GF-D8 (cell line): Measurements from ENCODE around the gene KCNF1.
"Not testable (repeated sequence)": the region's sequence is repeated elsewhere in the genome, so short reads cannot be mapped to it uniquely, and the experiment has no call there.

Experiments used
- DNase-seq: peaks from one replicate; lab custom pipeline; 2025; lab: John Stamatoyannopoulos, UW

KCNF1 gene

GRCh38 chr2:10944799-10945198 is 33.1 kb downstream of the KCNF1 start:
- DNase-seq = no peak

- no peak for DNase-seq
These were observed 34.7 kb downstream of the KCNF1 start for GRCh38 chr2:10946394-10946793.

GRCh38 chr2:10947005-10947440 is 35.3 kb downstream of the KCNF1 start:
- DNase-seq = no peak

GRCh38 chr2:10947446-10948187 is 35.9 kb downstream of the KCNF1 start:
- no peak for DNase-seq

- no peak for DNase-seq
These were observed 36.4 kb downstream of the KCNF1 start for GRCh38 chr2:10948188-10948564.

- DNase-seq = no peak
These were observed 37.0 kb downstream of the KCNF1 start for GRCh38 chr2:10948606-10949230.

- DNase-seq = no peak
These were observed 38.1 kb downstream of the KCNF1 start for GRCh38 chr2:10949835-10950234.

- no peak for DNase-seq
These were observed 40.1 kb downstream of the KCNF1 start for GRCh38 chr2:10951558-10952414.

- DNase-seq = no peak
These were observed 42.7 kb downstream of the KCNF1 start for GRCh38 chr2:10954416-10954815.

GRCh38 chr2:10954856-10955818 is 43.4 kb downstream of the KCNF1 start:
- DNase-seq = no peak

- no peak for DNase-seq
These were observed 44.5 kb downstream of the KCNF1 start for GRCh38 chr2:10956006-10956790.

- no peak for DNase-seq
These were observed 45.7 kb downstream of the KCNF1 start for GRCh38 chr2:10957391-10957790.

GRCh38 chr2:10958452-10958851 is 46.7 kb downstream of the KCNF1 start:
- not testable (repeated sequence) for DNase-seq

GRCh38 chr2:10960606-10961489 is 49.1 kb downstream of the KCNF1 start:
- DNase-seq = no peak

- no peak for DNase-seq
These were observed 49.7 kb downstream of the KCNF1 start for GRCh38 chr2:10961490-10961875.

GRCh38 chr2:10962004-10962403 is 50.3 kb downstream of the KCNF1 start:
- DNase-seq = no peak

- no peak for DNase-seq
These were observed 51.4 kb downstream of the KCNF1 start for GRCh38 chr2:10963155-10963554.
